SK-N-MC (cell line): ENCODE measurements around the gene LRRC4C.

Experiments used
- DNase-seq: peaks from one replicate; pipeline ENCODE4 v3.0.0-alpha.2; 2011; ENCODE audit warnings: low read depth, low spot score
- H3K27ac ChIP-seq: fragments of 200-600 bp; sonication (generic); 2 replicates; pipeline ENCODE4 v1.5.1; 2016; ENCODE audit warnings: mixed run types
- H3K36me3 ChIP-seq: fragments of 200-600 bp; sonication (generic); 2 replicates; pipeline ENCODE4 v1.6.1; 2017; ENCODE audit warnings: antibody characterized with exemption, low read length, mixed read lengths; ENCODE audit not compliant: insufficient read depth
- H3K4me3 ChIP-seq: fragments of 200-600 bp; sonication (generic); 2 replicates; pipeline ENCODE4 v1.5.1; 2016
- H3K9ac ChIP-seq: fragments of 200-600 bp; sonication (generic); 2 replicates; pipeline ENCODE4 v1.8.0; 2017; ENCODE audit warnings: mixed run types, mixed read lengths; ENCODE audit not compliant: insufficient read length
- H3K9me3 ChIP-seq: fragments of 200-600 bp; sonication (generic); 2 replicates; pipeline ENCODE4 v1.6.1; 2017; ENCODE audit warnings: low read depth, mild to moderate bottlenecking, antibody characterized with exemption, low read length, moderate library complexity, mixed read lengths
- EZH2 ChIP-seq: fragments of 200-600 bp; sonication (generic); IDR thresholded peaks from one replicate; pipeline ENCODE4 v1.6.1; 2017; ENCODE audit warnings: antibody characterized with exemption
- FOXP2 ChIP-seq: optimal IDR thresholded peaks from 2 replicates; pipeline ENCODE3; 2011; ENCODE audit warnings: mild to moderate bottlenecking, moderate library complexity; ENCODE audit not compliant: insufficient read depth; ENCODE audit errors: extremely low read length, control extremely low read depth
- POLR2AphosphoS5 ChIP-seq: IDR thresholded peaks from 2 replicates; pipeline ENCODE4 v1.6.1; 2012; ENCODE audit warnings: mild to moderate bottlenecking, low read depth, low read length, borderline replicate concordance

Gene LRRC4C

DNA sequence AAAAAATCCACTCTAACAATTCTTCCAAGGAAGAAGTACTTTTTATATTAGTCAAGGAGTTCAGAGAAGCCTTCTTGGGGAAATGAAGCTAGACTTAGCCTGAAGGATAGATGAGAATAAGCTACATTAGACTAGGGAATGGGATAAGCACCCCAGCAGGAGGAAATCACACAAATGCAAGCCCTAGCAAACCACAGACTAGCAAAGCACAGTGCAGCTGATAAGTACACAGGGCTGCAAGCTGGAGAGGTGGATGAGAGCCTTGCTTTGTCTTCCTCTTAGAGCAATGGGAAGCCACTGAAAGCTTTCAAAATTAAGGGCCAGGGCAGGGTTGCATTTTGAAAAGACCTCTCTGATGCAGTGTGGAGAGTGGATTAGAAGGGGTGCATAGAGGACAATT, 946.2 kb downstream of the LRRC4C start:
- DNase-seq, result peak; percentile 61
- Histone ChIP-seq H3K36me3 (no peaks in the 10 kb centered on the region), H3K4me3 (peak overlapping the region; percentile 52), H3K9me3 (no peaks in the 10 kb centered on the region), H3K27ac (peak overlapping the region; percentile 57), H3K9ac (no peak overlapping the region)
- TF ChIP-seq FOXP2 (peak; percentile 82), POLR2AphosphoS5 (no peak)

DNA sequence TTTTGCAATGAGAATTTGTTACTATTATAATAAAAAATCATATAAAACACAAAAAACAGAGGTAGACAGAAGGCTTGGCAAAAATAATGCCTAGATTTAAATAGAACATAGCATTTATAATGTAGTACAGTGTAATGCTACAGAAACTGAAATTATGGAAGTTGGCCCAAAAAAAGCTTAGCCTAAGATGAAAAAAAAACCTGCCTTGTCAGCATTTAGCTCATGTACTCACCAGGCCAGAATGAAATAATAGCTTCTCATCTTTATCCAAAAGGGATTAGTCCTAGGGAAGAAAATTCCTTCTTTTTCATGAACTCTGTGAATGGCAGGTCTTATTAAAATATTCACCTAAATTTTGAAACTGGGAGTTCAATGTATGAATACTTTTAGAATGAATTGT, 951.1 kb downstream of the LRRC4C start:
- DNase-seq, result no peak
- TF ChIP-seq POLR2AphosphoS5, result no peak
- no peak for TF ChIP-seq EZH2
- no peak for TF ChIP-seq FOXP2
- no peaks in the 10 kb centered on the region for H3K9me3 ChIP-seq
- no peak overlapping the region for H3K4me3 ChIP-seq
- no peak overlapping the region for H3K27ac ChIP-seq
- H3K9ac ChIP-seq, result no peak overlapping the region
- H3K36me3 ChIP-seq, result no peaks in the 10 kb centered on the region

GRCh38 chr11:40506226-40506625, 953.2 kb downstream of the LRRC4C start:
- Histone ChIP-seq H3K4me3 (no peak overlapping the region), H3K27ac (no peak overlapping the region), H3K9ac (no peak overlapping the region), H3K9me3 (no peaks in the 10 kb centered on the region), H3K36me3 (no peaks in the 10 kb centered on the region)
- DNase-seq, result no peak
- no peak for TF ChIP-seq POLR2AphosphoS5

GRCh38 chr11:40491341-40491740, 968.1 kb downstream of the LRRC4C start:
- no peak overlapping the region for H3K9ac ChIP-seq
- no peak overlapping the region for H3K4me3 ChIP-seq
- TF ChIP-seq FOXP2 (no peak), EZH2 (no peak), POLR2AphosphoS5 (no peak)
- no peak for DNase-seq
- H3K27ac ChIP-seq, result no peak overlapping the region
- H3K9me3 ChIP-seq, result no peaks in the 10 kb centered on the region
- no peaks in the 10 kb centered on the region for H3K36me3 ChIP-seq

- H3K36me3 ChIP-seq, result no peaks in the 10 kb centered on the region
- H3K27ac ChIP-seq, result no peak overlapping the region
- no peaks in the 10 kb centered on the region for H3K9me3 ChIP-seq
- H3K4me3 ChIP-seq, result no peak overlapping the region
- H3K9ac ChIP-seq, result no peak overlapping the region
- no peak for DNase-seq
- TF ChIP-seq POLR2AphosphoS5 (no peak), EZH2 (no peak), FOXP2 (no peak)
These were observed 991.7 kb downstream of the LRRC4C start for GRCh38 chr11:40467771-40468170.

GRCh38 chr11:40445391-40445790, 1014.1 kb downstream of the LRRC4C start:
- H3K4me3 ChIP-seq, result no peak overlapping the region
- H3K27ac ChIP-seq, result no peak overlapping the region
- no peaks in the 10 kb centered on the region for H3K9me3 ChIP-seq
- no peak for DNase-seq
- no peaks in the 10 kb centered on the region for H3K36me3 ChIP-seq
- TF ChIP-seq FOXP2, result no peak
- TF ChIP-seq POLR2AphosphoS5, result no peak
- TF ChIP-seq EZH2, result no peak
- H3K9ac ChIP-seq, result no peak overlapping the region

- TF ChIP-seq EZH2 (no peak), POLR2AphosphoS5 (no peak)
- Histone ChIP-seq H3K4me3 (no peak overlapping the region), H3K9ac (no peak overlapping the region), H3K27ac (no peak overlapping the region), H3K9me3 (no peaks in the 10 kb centered on the region), H3K36me3 (no peaks in the 10 kb centered on the region)
- no peak for DNase-seq
These were observed 1015.3 kb downstream of the LRRC4C start for GRCh38 chr11:40444151-40444550.

DNA sequence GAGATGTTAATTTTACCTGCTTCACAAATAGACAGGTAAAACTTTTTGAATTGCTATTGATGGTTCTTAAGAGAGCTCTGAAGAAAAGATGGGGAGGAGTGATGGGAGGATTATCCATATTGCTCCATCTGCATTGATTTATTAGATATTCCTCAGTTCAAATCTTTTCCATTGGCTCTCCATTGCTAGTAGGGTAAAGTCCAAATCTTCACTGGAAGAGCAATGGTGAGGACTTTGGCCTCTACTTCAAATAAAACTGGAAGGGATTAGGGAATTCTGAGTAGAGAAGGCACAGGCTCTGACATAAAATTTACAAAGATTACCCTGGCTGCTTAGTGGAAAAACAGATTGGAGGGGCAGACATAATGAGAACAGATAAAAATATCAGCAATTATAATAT, 1024.1 kb downstream of the LRRC4C start:
- no peak overlapping the region for H3K27ac ChIP-seq
- H3K36me3 ChIP-seq, result no peaks in the 10 kb centered on the region
- no peak for DNase-seq
- no peak for TF ChIP-seq FOXP2
- TF ChIP-seq EZH2, result no peak
- no peak for TF ChIP-seq POLR2AphosphoS5
- no peak overlapping the region for H3K9ac ChIP-seq
- H3K9me3 ChIP-seq, result no peaks in the 10 kb centered on the region
- H3K4me3 ChIP-seq, result no peak overlapping the region

DNA sequence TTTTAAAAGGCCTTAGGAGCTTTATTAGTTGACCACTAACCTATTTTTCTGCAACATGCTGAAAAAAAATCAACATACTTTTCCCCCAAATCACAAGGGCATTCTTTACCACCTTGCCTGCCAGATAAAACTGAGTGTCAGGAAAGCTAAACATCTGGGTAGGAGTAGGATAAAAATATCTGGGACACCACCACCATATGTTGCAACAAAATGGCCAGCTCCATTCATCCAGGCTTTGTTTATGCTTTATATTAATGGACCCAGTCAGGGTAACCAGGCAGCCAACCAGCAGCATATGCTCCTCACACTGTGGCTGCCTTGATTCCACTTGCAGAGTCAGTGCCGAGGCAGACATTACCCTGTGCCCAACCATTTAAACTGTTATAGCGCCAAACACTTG, 1024.5 kb downstream of the LRRC4C start:
- H3K9me3 ChIP-seq, result no peaks in the 10 kb centered on the region
- no peak overlapping the region for H3K27ac ChIP-seq
- H3K36me3 ChIP-seq, result no peaks in the 10 kb centered on the region
- no peak overlapping the region for H3K4me3 ChIP-seq
- no peak for TF ChIP-seq POLR2AphosphoS5
- no peak for TF ChIP-seq FOXP2
- no peak for TF ChIP-seq EZH2
- DNase-seq, result no peak
- no peak overlapping the region for H3K9ac ChIP-seq
